Loucy (cell line): ENCODE measurements around the gene PSMD13.
A peak's percentile ranks its signal among the peaks of the same experiment; 100 is the strongest.

ENCODE experiments used
- H2AFZ ChIP-seq: fragments of 200-600 bp; sonication (generic); 2 replicates; pipeline ENCODE4 v1.6.0; 2016; ENCODE audit warnings: antibody characterized with exemption, mild to moderate bottlenecking, low read length, moderate library complexity
- H3F3A ChIP-seq: fragments of 200-600 bp; 2 replicates; pipeline ENCODE4 v1.6.0; 2016; ENCODE audit warnings: antibody characterized with exemption, low read depth, mild to moderate bottlenecking
- H3K27me3 ChIP-seq: fragments of 200-600 bp; sonication (generic); 2 replicates; pipeline ENCODE4 v1.6.1; 2014; ENCODE audit warnings: low read length, mild to moderate bottlenecking; ENCODE audit not compliant: insufficient read depth, poor library complexity, severe bottlenecking
- H3K36me3 ChIP-seq: fragments of 200-600 bp; sonication (generic); 2 replicates; pipeline ENCODE4 v1.6.1; 2016; ENCODE audit warnings: low read length; ENCODE audit not compliant: insufficient read depth
- H3K4me1 ChIP-seq: fragments of 200-600 bp; sonication (generic); 2 replicates; pipeline ENCODE4 v1.5.1; 2014; ENCODE audit warnings: low read length, mild to moderate bottlenecking; ENCODE audit not compliant: insufficient read depth, poor library complexity, severe bottlenecking
- H3K4me2 ChIP-seq: fragments of 200-600 bp; sonication (generic); 2 replicates; pipeline ENCODE4 v1.6.0; 2014; ENCODE audit warnings: antibody characterized with exemption, low read length, low read depth, mild to moderate bottlenecking; ENCODE audit not compliant: poor library complexity, severe bottlenecking
- H3K4me3 ChIP-seq: fragments of 200-600 bp; sonication (generic); 2 replicates; pipeline ENCODE4 v1.5.1; 2014; ENCODE audit warnings: low read length, mild to moderate bottlenecking, mixed read lengths; ENCODE audit not compliant: poor library complexity, severe bottlenecking
- H3K79me2 ChIP-seq: fragments of 200-600 bp; sonication (generic); 2 replicates; pipeline ENCODE4 v1.6.1; 2014; ENCODE audit warnings: low read length; ENCODE audit not compliant: insufficient read depth
- H3K9ac ChIP-seq: fragments of 200-600 bp; sonication (generic); 2 replicates; pipeline ENCODE4 v1.6.0; 2014; ENCODE audit warnings: mild to moderate bottlenecking, low read depth, low read length, moderate library complexity; ENCODE audit not compliant: poor library complexity, severe bottlenecking
- H3K9me2 ChIP-seq: fragments of 200-600 bp; sonication (generic); replicated peaks from 2 replicates; pipeline ENCODE4 v1.6.1; 2016; ENCODE audit warnings: low read depth, low read length, mixed read lengths
- H3K9me3 ChIP-seq: fragments of 200-600 bp; sonication (generic); 2 replicates; pipeline ENCODE4 v1.6.1; 2014; ENCODE audit warnings: mild to moderate bottlenecking, antibody characterized with exemption, low read length, low read depth; ENCODE audit not compliant: insufficient read depth
- H4K20me1 ChIP-seq: fragments of 200-600 bp; sonication (generic); 2 replicates; pipeline ENCODE4 v1.6.0; 2014; ENCODE audit warnings: antibody characterized with exemption, low read length, mild to moderate bottlenecking; ENCODE audit not compliant: insufficient read depth, poor library complexity, severe bottlenecking
- CTCF ChIP-seq: fragments of 200-600 bp; sonication (generic); conservative IDR thresholded peaks from 2 replicates; pipeline ENCODE4 v1.5.1; 2014; ENCODE audit warnings: mild to moderate bottlenecking, antibody characterized with exemption, low read length
- EZH2phosphoT487 ChIP-seq: fragments of 200-600 bp; IDR thresholded peaks from 2 replicates; pipeline ENCODE4 v1.6.1; 2018; ENCODE audit warnings: antibody characterized with exemption, mild to moderate bottlenecking, moderate library complexity, borderline replicate concordance

PSMD13 gene

GRCh38 chr11:249062-249461, 12.3 kb downstream of the PSMD13 start:
- H3K79me2 ChIP-seq: no peaks in the 10 kb centered on the region
- TF ChIP-seq EZH2phosphoT487: no peak
- TF ChIP-seq CTCF: no peak
- H3K27me3 ChIP-seq: no peaks in the 10 kb centered on the region
- no peak overlapping the region for H3K4me2 ChIP-seq
- no peaks in the 10 kb centered on the region for H3F3A ChIP-seq
- H2AFZ ChIP-seq: no peak overlapping the region
- H3K9me2 ChIP-seq: no peaks in the 10 kb centered on the region
- no peak overlapping the region for H3K9ac ChIP-seq
- H3K4me1 ChIP-seq: peaks cover 3% of the 10 kb centered on the region
- H3K36me3 ChIP-seq: peaks cover 70% of the 10 kb centered on the region; the same call in 1 of the 2 replicates
- H3K9me3 ChIP-seq: no peaks in the 10 kb centered on the region
- no peak overlapping the region for H3K4me3 ChIP-seq
- no peaks in the 10 kb centered on the region for H4K20me1 ChIP-seq

- no peak overlapping the region for H3K9ac ChIP-seq
- TF ChIP-seq EZH2phosphoT487: no peak
- no peak for TF ChIP-seq CTCF
- H4K20me1 ChIP-seq: no peaks in the 10 kb centered on the region
Measured at GRCh38 chr11:250274-250673, 13.5 kb downstream of the PSMD13 start.

GRCh38 chr11:250740-251299, 14.0 kb downstream of the PSMD13 start:
- H3K9ac ChIP-seq: no peak overlapping the region

More at GRCh38 chr11:250274-250673, 13.5 kb downstream of the PSMD13 start:
- Histone ChIP-seq H3K4me3 (no peak overlapping the region), H2AFZ (no peak overlapping the region), H3K9me2 (no peaks in the 10 kb centered on the region), H3K9me3 (no peaks in the 10 kb centered on the region), H3K79me2 (no peaks in the 10 kb centered on the region), H3F3A (no peaks in the 10 kb centered on the region), H3K4me1 (peaks cover 3% of the 10 kb centered on the region), H3K36me3 (peaks cover 62% of the 10 kb centered on the region; the same call in 1 of the 2 replicates), H3K27me3 (no peaks in the 10 kb centered on the region), H3K4me2 (no peak overlapping the region)

More at GRCh38 chr11:250740-251299, 14.0 kb downstream of the PSMD13 start:
- TF ChIP-seq EZH2phosphoT487: no peak
- peak; percentile 81 for TF ChIP-seq CTCF
- H3K36me3 ChIP-seq: peaks cover 57% of the 10 kb centered on the region; the same call in 1 of the 2 replicates
- H3K9me3 ChIP-seq: no peaks in the 10 kb centered on the region
- H3K4me1 ChIP-seq: peaks cover 3% of the 10 kb centered on the region
- H3K27me3 ChIP-seq: no peaks in the 10 kb centered on the region
- no peak overlapping the region for H2AFZ ChIP-seq
- H3K4me3 ChIP-seq: no peak overlapping the region
- no peaks in the 10 kb centered on the region for H3F3A ChIP-seq
- H3K9me2 ChIP-seq: no peaks in the 10 kb centered on the region
- no peaks in the 10 kb centered on the region for H3K79me2 ChIP-seq
- H4K20me1 ChIP-seq: no peaks in the 10 kb centered on the region
- H3K4me2 ChIP-seq: no peak overlapping the region
